ENCODE results near the gene SGK2.
A peak's percentile ranks its signal among the peaks of the same experiment; 100 is the strongest.

SGK2 gene

GRCh38 chr20:43542161-43542560, 16.7 kb upstream of the SGK2 start:
- Histone ChIP-seq H3K9ac (ENCODE audit: low read length in 5 of 5) (no peak overlapping the region), H3K36me3 (ENCODE audit: control insufficient read depth in 5 of 5, insufficient read depth in 5 of 5, low read length in 5 of 5) (peaks cover 0 to 16% (median 3%) of the 10 kb centered on the region in 5 donors), H3K27ac (ENCODE audit: low read depth, low read length) (no peak overlapping the region), H3K9me3 (ENCODE audit: control insufficient read depth in 5 of 5, low read length in 5 of 5) (peaks cover 0 to under 1% (median 0%) of the 10 kb centered on the region in 5 donors), H3K27me3 (ENCODE audit: control insufficient read depth in 5 of 5, insufficient read depth in 4 of 5, low read length in 5 of 5) (no peaks in the 10 kb centered on the region), H3K4me1 (ENCODE audit: control insufficient read depth in 5 of 5, insufficient read depth in 5 of 5, low read length in 5 of 5) (peaks cover 0 to 23% (median 11%) of the 10 kb centered on the region in 5 donors), H3K4me3 (ENCODE audit: low read depth in 1 of 5, low read length in 5 of 5) (no peak overlapping the region)

GRCh38 chr20:43542674-43543073, 16.2 kb upstream of the SGK2 start:
- H3K4me1 ChIP-seq (ENCODE audit: control insufficient read depth in 5 of 5, insufficient read depth in 5 of 5, low read length in 5 of 5): peaks cover 0 to 23% (median 11%) of the 10 kb centered on the region in 5 donors
- no peak overlapping the region for H3K27ac ChIP-seq (ENCODE audit: low read depth, low read length)
- peaks cover 0 to 12% (median 3%) of the 10 kb centered on the region in 5 donors for H3K36me3 ChIP-seq (ENCODE audit: control insufficient read depth in 5 of 5, insufficient read depth in 5 of 5, low read length in 5 of 5)
- no peaks in the 10 kb centered on the region for H3K27me3 ChIP-seq (ENCODE audit: control insufficient read depth in 5 of 5, insufficient read depth in 4 of 5, low read length in 5 of 5)
- H3K4me3 ChIP-seq (ENCODE audit: low read depth in 1 of 5, low read length in 5 of 5): no peak overlapping the region
- no peak overlapping the region for H3K9ac ChIP-seq (ENCODE audit: low read length in 5 of 5)
- peaks cover 0 to 5% (median 5%) of the 10 kb centered on the region in 5 donors for H3K9me3 ChIP-seq (ENCODE audit: control insufficient read depth in 5 of 5, low read length in 5 of 5)

- no peak overlapping the region for H3K9ac ChIP-seq (ENCODE audit: low read length in 5 of 5)
- peaks cover 0 to 7% (median 6%) of the 10 kb centered on the region in 5 donors for H3K9me3 ChIP-seq (ENCODE audit: control insufficient read depth in 5 of 5, low read length in 5 of 5)
- H3K36me3 ChIP-seq (ENCODE audit: control insufficient read depth in 5 of 5, insufficient read depth in 5 of 5, low read length in 5 of 5): peaks cover 0 to 12% (median 3%) of the 10 kb centered on the region in 5 donors
- no peak overlapping the region for H3K27ac ChIP-seq (ENCODE audit: low read depth, low read length)
- H3K4me1 ChIP-seq (ENCODE audit: control insufficient read depth in 5 of 5, insufficient read depth in 5 of 5, low read length in 5 of 5): peaks cover 0 to 22% (median 11%) of the 10 kb centered on the region in 5 donors
- no peaks in the 10 kb centered on the region for H3K27me3 ChIP-seq (ENCODE audit: control insufficient read depth in 5 of 5, insufficient read depth in 4 of 5, low read length in 5 of 5)
- no peak overlapping the region for H3K4me3 ChIP-seq (ENCODE audit: low read depth in 1 of 5, low read length in 5 of 5)
These were observed 15.7 kb upstream of the SGK2 start for GRCh38 chr20:43543138-43543537.

- H3K27me3 ChIP-seq (ENCODE audit: control insufficient read depth in 5 of 5, insufficient read depth in 4 of 5, low read length in 5 of 5): no peaks in the 10 kb centered on the region
- peaks cover 0 to 7% (median 6%) of the 10 kb centered on the region in 5 donors for H3K9me3 ChIP-seq (ENCODE audit: control insufficient read depth in 5 of 5, low read length in 5 of 5)
- no peak overlapping the region for H3K9ac ChIP-seq (ENCODE audit: low read length in 5 of 5)
- H3K36me3 ChIP-seq (ENCODE audit: control insufficient read depth in 5 of 5, insufficient read depth in 5 of 5, low read length in 5 of 5): peaks cover 0 to 12% (median 3%) of the 10 kb centered on the region in 5 donors
- H3K4me1 ChIP-seq (ENCODE audit: control insufficient read depth in 5 of 5, insufficient read depth in 5 of 5, low read length in 5 of 5): peaks cover 0 to 19% (median 4%) of the 10 kb centered on the region in 5 donors
- H3K4me3 ChIP-seq (ENCODE audit: low read depth in 1 of 5, low read length in 5 of 5): no peak overlapping the region
- H3K27ac ChIP-seq (ENCODE audit: low read depth, low read length): no peak overlapping the region
These were observed 14.3 kb upstream of the SGK2 start for GRCh38 chr20:43544501-43544900.

- Histone ChIP-seq H3K4me3 (ENCODE audit: low read depth in 1 of 5, low read length in 5 of 5) (no peak overlapping the region), H3K9ac (ENCODE audit: low read length in 5 of 5) (no peak overlapping the region), H3K9me3 (ENCODE audit: control insufficient read depth in 5 of 5, low read length in 5 of 5) (peaks cover 0 to 7% (median 6%) of the 10 kb centered on the region in 5 donors), H3K4me1 (ENCODE audit: control insufficient read depth in 5 of 5, insufficient read depth in 5 of 5, low read length in 5 of 5) (peaks cover 0 to 33% (median 15%) of the 10 kb centered on the region in 5 donors), H3K27ac (ENCODE audit: low read depth, low read length) (no peak overlapping the region), H3K27me3 (ENCODE audit: control insufficient read depth in 5 of 5, insufficient read depth in 4 of 5, low read length in 5 of 5) (no peaks in the 10 kb centered on the region), H3K36me3 (ENCODE audit: control insufficient read depth in 5 of 5, insufficient read depth in 5 of 5, low read length in 5 of 5) (peaks cover 0 to 3% (median 0%) of the 10 kb centered on the region in 5 donors)
These were observed 12.8 kb upstream of the SGK2 start for GRCh38 chr20:43545837-43546578.

- Histone ChIP-seq H3K9me3 (ENCODE audit: control insufficient read depth in 5 of 5, low read length in 5 of 5) (peaks cover 0 to 7% (median 6%) of the 10 kb centered on the region in 5 donors), H3K9ac (ENCODE audit: low read length in 5 of 5) (no peak overlapping the region), H3K4me3 (ENCODE audit: low read depth in 1 of 5, low read length in 5 of 5) (no peak overlapping the region), H3K4me1 (ENCODE audit: control insufficient read depth in 5 of 5, insufficient read depth in 5 of 5, low read length in 5 of 5) (peaks cover 0 to 33% (median 16%) of the 10 kb centered on the region in 5 donors), H3K27me3 (ENCODE audit: control insufficient read depth in 5 of 5, insufficient read depth in 4 of 5, low read length in 5 of 5) (no peaks in the 10 kb centered on the region), H3K36me3 (ENCODE audit: control insufficient read depth in 5 of 5, insufficient read depth in 5 of 5, low read length in 5 of 5) (peaks cover 0 to 3% (median 0%) of the 10 kb centered on the region in 5 donors), H3K27ac (ENCODE audit: low read depth, low read length) (no peak overlapping the region)
These were observed 10.4 kb upstream of the SGK2 start for GRCh38 chr20:43548273-43548880.

- Histone ChIP-seq H3K9me3 (ENCODE audit: control insufficient read depth in 5 of 5, low read length in 5 of 5) (peaks cover 0 to 7% (median 6%) of the 10 kb centered on the region in 5 donors), H3K4me3 (ENCODE audit: low read depth in 1 of 5, low read length in 5 of 5) (no peak overlapping the region), H3K27me3 (ENCODE audit: control insufficient read depth in 5 of 5, insufficient read depth in 4 of 5, low read length in 5 of 5) (no peaks in the 10 kb centered on the region), H3K36me3 (ENCODE audit: control insufficient read depth in 5 of 5, insufficient read depth in 5 of 5, low read length in 5 of 5) (peaks cover 0 to 3% (median 0%) of the 10 kb centered on the region in 5 donors), H3K9ac (ENCODE audit: low read length in 5 of 5) (no peak overlapping the region), H3K4me1 (ENCODE audit: control insufficient read depth in 5 of 5, insufficient read depth in 5 of 5, low read length in 5 of 5) (peaks cover 0 to 26% (median 16%) of the 10 kb centered on the region in 5 donors), H3K27ac (ENCODE audit: low read depth, low read length) (no peak overlapping the region)
These were observed 9.3 kb upstream of the SGK2 start for GRCh38 chr20:43549416-43550065.

- Histone ChIP-seq H3K27ac (ENCODE audit: low read depth, low read length) (peak overlapping the region; percentile 13), H3K36me3 (ENCODE audit: control insufficient read depth in 5 of 5, insufficient read depth in 5 of 5, low read length in 5 of 5) (peaks cover 0 to 3% (median 0%) of the 10 kb centered on the region in 5 donors), H3K4me3 (ENCODE audit: low read depth in 1 of 5, low read length in 5 of 5) (no peak overlapping the region), H3K9me3 (ENCODE audit: control insufficient read depth in 5 of 5, low read length in 5 of 5) (peaks cover 0 to 7% (median 6%) of the 10 kb centered on the region in 5 donors), H3K9ac (ENCODE audit: low read length in 5 of 5) (peak overlapping the region in 1 of 5 donors; percentile 10), H3K4me1 (ENCODE audit: control insufficient read depth in 5 of 5, insufficient read depth in 5 of 5, low read length in 5 of 5) (peaks cover 0 to 26% (median 16%) of the 10 kb centered on the region in 5 donors), H3K27me3 (ENCODE audit: control insufficient read depth in 5 of 5, insufficient read depth in 4 of 5, low read length in 5 of 5) (no peaks in the 10 kb centered on the region)
These were observed 8.4 kb upstream of the SGK2 start for GRCh38 chr20:43550456-43550855.

GRCh38 chr20:43554369-43554768, 4.5 kb upstream of the SGK2 start:
- peaks cover 5 to 43% (median 36%) of the 10 kb centered on the region in 5 donors for H3K4me1 ChIP-seq (ENCODE audit: control insufficient read depth in 5 of 5, insufficient read depth in 5 of 5, low read length in 5 of 5)

More at GRCh38 chr20:43554369-43554768, 4.5 kb upstream of the SGK2 start:
- Histone ChIP-seq H3K36me3 (ENCODE audit: control insufficient read depth in 5 of 5, insufficient read depth in 5 of 5, low read length in 5 of 5) (no peaks in the 10 kb centered on the region), H3K27ac (ENCODE audit: low read depth, low read length) (no peak overlapping the region), H3K9ac (ENCODE audit: low read length in 5 of 5) (no peak overlapping the region), H3K9me3 (ENCODE audit: control insufficient read depth in 5 of 5, low read length in 5 of 5) (no peaks in the 10 kb centered on the region), H3K4me3 (ENCODE audit: low read depth in 1 of 5, low read length in 5 of 5) (no peak overlapping the region), H3K27me3 (ENCODE audit: control insufficient read depth in 5 of 5, insufficient read depth in 4 of 5, low read length in 5 of 5) (no peaks in the 10 kb centered on the region)

All from subcutaneous abdominal adipose tissue (tissue), 5 donors.